GM12864 (cell line): Measurements from ENCODE around the gene TUBB1.

Experiments used
- DNase-seq: peaks from one replicate; pipeline ENCODE4 v3.0.0-alpha.2; 2011; ENCODE audit warnings: low read depth
- H3K4me3 ChIP-seq: 2 replicates; pipeline ENCODE4 v1.5.1; 2011; ENCODE audit warnings: mild to moderate bottlenecking, low read depth, low read length, control low read depth
- TF ChIP-seq, protein P1 (sequence below): IDR thresholded peaks from 2 replicates; pipeline ENCODE4 v1.5.1; 2011; ENCODE audit warnings: low read depth, mild to moderate bottlenecking, moderate library complexity, low read length, control low read depth, inconsistent platforms; ENCODE audit errors: missing control alignments

The TUBB1 gene

DNA sequence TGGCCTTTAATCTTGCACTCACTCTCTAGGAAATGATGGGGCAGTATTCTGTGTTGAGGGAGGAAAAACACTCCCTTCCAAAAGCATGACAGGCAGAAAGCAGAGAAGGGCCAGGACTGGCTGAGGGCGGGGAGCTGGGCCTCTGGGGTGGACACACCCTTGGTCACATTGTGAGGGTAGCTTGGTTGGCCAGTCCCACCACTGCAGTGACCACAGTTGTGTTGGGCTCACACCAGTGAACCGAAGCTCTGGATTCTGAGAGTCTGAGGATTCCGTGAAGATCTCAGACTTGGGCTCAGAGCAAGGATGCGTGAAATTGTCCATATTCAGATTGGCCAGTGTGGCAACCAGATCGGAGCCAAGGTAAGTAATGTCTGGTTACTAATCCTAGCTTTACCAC, at the start of gene TUBB1:
TUBB1 (plus strand) TSS at position 213 of the 400 bp plus-strand sequence; CDS start at position 307, 94 bp downstream.
- TF ChIP-seq, protein P1, sequence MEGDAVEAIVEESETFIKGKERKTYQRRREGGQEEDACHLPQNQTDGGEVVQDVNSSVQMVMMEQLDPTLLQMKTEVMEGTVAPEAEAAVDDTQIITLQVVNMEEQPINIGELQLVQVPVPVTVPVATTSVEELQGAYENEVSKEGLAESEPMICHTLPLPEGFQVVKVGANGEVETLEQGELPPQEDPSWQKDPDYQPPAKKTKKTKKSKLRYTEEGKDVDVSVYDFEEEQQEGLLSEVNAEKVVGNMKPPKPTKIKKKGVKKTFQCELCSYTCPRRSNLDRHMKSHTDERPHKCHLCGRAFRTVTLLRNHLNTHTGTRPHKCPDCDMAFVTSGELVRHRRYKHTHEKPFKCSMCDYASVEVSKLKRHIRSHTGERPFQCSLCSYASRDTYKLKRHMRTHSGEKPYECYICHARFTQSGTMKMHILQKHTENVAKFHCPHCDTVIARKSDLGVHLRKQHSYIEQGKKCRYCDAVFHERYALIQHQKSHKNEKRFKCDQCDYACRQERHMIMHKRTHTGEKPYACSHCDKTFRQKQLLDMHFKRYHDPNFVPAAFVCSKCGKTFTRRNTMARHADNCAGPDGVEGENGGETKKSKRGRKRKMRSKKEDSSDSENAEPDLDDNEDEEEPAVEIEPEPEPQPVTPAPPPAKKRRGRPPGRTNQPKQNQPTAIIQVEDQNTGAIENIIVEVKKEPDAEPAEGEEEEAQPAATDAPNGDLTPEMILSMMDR = no peak
- no peak for DNase-seq
- H3K4me3 ChIP-seq = no peak within 1 kb of the TSS

- DNase-seq = no peak
- TF ChIP-seq, protein P1 = no peak
- H3K4me3 ChIP-seq = no peak overlapping the region
Measured at GRCh38 chr20:58969439-58969838, 49.8 kb upstream of the TUBB1 start.

GRCh38 chr20:58970146-58970545, 49.1 kb upstream of the TUBB1 start:
- no peak overlapping the region for H3K4me3 ChIP-seq
- no peak for DNase-seq
- TF ChIP-seq, protein P1 = no peak

DNA sequence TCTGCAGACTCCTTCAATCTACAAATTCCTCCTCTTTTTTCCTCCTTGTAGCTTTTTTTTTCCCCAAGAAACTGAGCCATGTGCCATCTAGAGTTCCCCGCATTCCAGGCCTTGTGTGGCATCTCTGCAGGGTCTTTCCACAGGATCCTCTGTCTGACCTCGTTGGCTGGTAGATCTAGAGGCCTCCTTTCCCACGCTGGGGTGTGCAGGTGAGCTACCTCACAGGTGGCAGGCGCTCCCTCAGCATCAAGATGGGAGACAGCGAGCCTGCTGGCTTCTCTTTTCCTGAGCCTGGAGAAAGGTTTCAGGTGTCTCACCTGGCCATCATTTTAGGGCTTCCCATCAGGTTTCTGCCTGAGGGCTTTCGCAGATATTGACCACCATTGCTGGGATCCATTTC, 47.8 kb upstream of the TUBB1 start:
- no peak overlapping the region for H3K4me3 ChIP-seq
- TF ChIP-seq, protein P1 = no peak
- no peak for DNase-seq

GRCh38 chr20:58973179-58973578, 46.0 kb upstream of the TUBB1 start:
- DNase-seq = no peak
- TF ChIP-seq, protein P1 = no peak
- H3K4me3 ChIP-seq = no peak overlapping the region

- TF ChIP-seq, protein P1 = no peak
- no peak for DNase-seq
- no peak overlapping the region for H3K4me3 ChIP-seq
Measured at GRCh38 chr20:58973866-58974265, 45.4 kb upstream of the TUBB1 start.

DNA sequence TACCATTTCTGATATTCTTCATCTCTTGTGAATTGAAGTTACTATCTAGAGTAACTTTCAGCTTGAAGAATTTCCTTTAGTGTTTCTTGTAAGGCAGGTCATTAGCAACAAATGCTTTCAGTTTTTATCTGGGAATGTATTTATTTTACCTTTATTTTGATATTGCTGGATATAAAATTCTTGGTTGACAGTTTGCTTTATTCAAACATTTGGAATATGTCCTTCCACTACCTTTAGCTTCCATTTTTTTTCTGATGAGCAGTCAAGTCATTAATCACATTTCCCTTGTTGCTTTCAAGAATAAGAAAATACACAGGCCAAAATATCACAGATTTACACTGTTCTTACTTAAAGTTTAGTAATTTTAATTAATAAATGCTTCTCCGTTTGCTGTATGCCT, 43.9 kb upstream of the TUBB1 start:
- TF ChIP-seq, protein P1 = no peak
- DNase-seq = no peak
- H3K4me3 ChIP-seq = no peak overlapping the region
